ENCODE measurements around the gene C16orf96.

The C16orf96 gene

GRCh38 chr16:4523686-4524085 is 32.5 kb upstream of the C16orf96 start:
- in situ Hi-C loops (cut with HindIII; ENCODE audit: low sequenced_read_pairs), result loop anchor here (25.0 kb wide), 1 partner anchor 514 kb away; the partner anchor contains the start of gene NAGPA

GRCh38 chr16:4524571-4524970 is 31.6 kb upstream of the C16orf96 start:
- in situ Hi-C loops (cut with HindIII; ENCODE audit: low sequenced_read_pairs), result loop anchor here (25.0 kb wide), 1 partner anchor 513 kb away; the partner anchor contains the start of gene NAGPA

GRCh38 chr16:4525069-4525468 is 31.1 kb upstream of the C16orf96 start:
- in situ Hi-C loops (cut with HindIII; ENCODE audit: low sequenced_read_pairs), result no loop called here

DNA sequence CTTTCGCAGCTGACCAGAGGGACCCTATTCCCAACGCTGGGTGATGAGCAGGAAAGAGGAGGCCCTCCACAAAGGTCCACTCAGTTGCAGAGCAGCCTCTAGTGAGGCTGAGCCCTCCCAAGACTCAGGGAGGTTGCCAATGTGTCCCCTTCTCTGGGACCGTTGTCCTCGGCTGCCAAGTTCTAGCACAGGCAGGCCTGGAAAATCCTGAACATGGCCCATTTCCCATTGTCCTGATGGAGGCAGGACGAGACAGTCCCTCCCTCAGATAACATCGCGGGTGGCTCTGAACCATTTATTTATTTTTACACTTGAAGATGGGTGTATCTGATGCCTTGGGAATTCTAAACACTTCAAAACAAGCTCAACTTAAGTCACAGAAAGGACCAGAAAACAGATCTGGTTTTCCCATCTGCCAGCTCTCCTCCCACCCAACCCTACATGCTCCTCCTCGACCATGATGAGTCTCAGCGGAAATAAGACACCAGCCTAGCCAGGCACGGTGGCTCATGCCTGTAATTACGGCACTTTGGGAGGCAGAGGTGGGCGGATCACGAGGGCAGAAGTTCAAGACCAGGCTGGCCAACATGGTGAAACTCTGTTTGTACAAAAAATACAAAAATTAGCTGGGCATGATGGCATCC is 30.4 kb upstream of the C16orf96 start:
- in situ Hi-C loops (cut with HindIII; ENCODE audit: low sequenced_read_pairs), result no loop called here

DNA sequence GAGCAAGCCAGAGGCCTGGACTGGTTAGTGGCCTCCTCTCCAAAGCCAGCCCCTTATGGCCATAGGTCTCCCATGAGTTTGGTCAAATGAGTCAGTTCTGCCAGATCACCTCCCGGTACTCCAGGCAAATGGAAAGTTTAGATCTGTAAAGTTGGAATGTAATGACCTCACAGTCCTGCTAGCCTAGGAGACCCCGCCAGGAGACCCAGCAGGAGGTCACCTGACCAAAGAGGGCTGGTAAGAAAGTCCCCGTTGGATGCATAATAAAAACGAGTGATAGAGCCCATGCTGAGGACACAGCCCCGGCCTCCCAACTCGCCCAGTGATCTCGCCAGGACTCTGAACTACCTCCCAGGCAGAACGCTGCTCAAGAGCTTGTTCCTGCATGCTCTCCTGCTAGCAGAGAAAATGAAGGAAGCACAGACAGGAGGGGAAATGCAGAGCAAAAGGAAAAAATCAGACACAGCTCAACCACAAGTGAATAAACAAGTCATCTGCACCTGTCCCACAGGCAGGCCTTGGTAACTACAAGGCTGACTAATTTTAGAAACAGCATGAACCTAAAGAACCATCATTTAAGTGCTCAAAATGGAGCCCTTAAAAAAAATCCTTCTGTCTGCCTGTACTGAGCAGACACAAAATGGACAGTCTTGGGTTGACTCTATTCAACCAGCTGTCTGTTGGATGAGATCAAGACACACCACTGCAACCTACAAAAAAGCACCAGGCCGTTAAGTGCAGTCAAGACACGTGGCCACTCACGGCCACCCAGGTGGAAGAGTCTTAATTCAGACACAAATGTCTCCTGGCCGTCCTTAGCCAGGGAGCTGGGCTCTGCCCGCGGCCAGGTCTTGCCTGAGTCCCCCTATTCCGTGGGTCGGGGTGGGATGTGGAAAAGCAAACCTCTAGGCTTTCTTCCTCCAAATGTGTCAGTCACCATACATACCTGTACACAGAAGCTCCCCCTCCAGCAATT is 26.8 kb upstream of the C16orf96 start:
- in situ Hi-C loops (cut with HindIII; ENCODE audit: low sequenced_read_pairs), result no loop called here

DNA sequence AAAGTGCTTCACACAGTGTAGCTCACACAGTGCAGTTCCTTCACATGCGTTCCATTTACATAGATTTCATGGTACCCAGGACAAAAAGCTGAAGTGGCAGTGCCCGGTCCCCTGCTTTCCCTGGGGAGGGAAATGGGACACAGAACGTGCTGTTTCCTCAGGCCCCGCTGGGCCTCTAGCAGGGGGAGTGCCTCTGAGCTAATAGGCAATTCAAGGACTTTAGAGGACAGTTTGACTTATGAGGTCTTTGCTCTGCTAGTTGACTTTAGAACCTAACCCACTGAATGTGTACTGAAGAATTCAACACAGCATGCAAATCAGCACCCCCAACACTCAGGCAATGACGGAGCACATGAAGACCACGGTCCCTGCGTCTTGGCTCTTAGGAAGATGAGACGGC is 24.3 kb upstream of the C16orf96 start:
- in situ Hi-C loops (cut with HindIII; ENCODE audit: low sequenced_read_pairs), result no loop called here

- in situ Hi-C loops (cut with HindIII; ENCODE audit: low sequenced_read_pairs), result no loop called here
Observed at GRCh38 chr16:4532238-4532637, 23.9 kb upstream of the C16orf96 start.

GRCh38 chr16:4533490-4533889 is 22.6 kb upstream of the C16orf96 start:
- in situ Hi-C loops (cut with HindIII; ENCODE audit: low sequenced_read_pairs), result no loop called here

GRCh38 chr16:4534151-4534790 is 21.9 kb upstream of the C16orf96 start:
- in situ Hi-C loops (cut with HindIII; ENCODE audit: low sequenced_read_pairs), result no loop called here

DNA sequence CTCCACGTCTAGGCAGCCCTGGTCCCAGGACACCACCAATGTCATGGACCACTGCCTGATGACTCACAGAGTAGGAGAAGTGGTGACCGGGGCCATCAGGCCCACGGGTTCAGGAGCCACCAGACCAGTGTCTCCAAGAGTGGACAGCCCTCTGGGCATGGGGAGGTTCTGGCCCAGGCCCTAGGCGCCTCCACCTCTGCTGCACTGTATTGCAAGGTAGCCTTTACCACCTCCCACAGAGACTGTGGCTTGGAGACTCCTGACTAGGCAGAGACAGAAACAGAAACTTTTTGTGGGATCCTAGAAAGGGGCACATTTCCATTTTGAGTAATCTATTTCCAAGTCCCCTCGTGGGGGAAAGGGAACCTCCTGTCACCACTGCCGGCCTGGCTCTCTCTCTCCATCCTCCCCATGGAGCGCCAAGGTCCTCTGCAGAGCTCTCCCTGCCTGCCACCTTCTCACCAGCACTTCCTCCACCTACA is 20.5 kb upstream of the C16orf96 start:
- in situ Hi-C loops (cut with HindIII; ENCODE audit: low sequenced_read_pairs), result no loop called here

GRCh38 chr16:4536391-4537106 is 19.6 kb upstream of the C16orf96 start:
- in situ Hi-C loops (cut with HindIII; ENCODE audit: low sequenced_read_pairs), result no loop called here

DNA sequence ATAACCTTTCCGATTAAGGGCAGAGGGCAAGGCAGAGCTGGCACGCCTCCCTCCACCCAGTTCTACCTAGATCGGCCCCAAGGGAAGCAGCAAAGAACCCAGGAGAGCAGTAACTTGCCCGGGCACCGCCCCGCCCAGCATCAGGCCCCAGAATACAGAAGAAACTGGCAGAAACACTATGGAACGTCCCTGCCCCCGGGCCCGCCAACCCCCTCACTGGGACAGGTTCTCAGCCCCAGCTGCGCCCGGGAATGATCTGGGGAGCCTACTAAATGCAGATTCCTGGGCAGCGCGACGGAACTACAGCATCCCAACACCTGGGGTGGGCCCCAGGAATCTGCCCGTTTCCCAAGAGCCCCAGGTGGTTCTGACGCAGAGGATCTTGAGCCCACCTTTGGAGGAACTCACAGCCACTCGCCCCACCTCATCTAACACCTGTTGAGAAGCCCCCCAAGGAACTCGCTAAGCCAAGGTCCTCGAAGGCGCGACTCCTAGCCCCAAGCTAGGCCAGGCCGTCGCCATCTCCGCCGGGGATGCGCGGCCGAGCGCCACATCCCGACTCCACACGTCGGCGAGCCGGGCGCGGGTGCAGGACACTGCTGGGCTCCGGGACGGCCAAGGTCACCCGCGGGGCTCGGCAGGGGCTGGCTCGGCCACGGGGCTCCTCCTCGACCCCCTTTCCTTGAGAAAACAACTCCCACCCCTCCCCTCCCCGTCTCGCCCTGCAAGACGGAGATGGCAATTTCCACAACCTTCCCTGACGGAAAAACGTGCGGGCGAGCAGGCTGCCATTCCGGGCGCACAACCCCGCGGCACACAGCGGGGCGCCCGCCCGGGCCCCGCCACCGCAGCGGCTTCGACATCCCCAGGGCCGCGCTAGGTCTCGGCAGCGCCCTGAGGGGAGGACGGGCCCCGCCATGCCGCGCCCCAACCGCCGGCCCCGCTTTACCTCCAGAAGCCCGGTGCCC is 18.5 kb upstream of the C16orf96 start:
- in situ Hi-C loops (cut with HindIII; ENCODE audit: low sequenced_read_pairs), result no loop called here

DNA sequence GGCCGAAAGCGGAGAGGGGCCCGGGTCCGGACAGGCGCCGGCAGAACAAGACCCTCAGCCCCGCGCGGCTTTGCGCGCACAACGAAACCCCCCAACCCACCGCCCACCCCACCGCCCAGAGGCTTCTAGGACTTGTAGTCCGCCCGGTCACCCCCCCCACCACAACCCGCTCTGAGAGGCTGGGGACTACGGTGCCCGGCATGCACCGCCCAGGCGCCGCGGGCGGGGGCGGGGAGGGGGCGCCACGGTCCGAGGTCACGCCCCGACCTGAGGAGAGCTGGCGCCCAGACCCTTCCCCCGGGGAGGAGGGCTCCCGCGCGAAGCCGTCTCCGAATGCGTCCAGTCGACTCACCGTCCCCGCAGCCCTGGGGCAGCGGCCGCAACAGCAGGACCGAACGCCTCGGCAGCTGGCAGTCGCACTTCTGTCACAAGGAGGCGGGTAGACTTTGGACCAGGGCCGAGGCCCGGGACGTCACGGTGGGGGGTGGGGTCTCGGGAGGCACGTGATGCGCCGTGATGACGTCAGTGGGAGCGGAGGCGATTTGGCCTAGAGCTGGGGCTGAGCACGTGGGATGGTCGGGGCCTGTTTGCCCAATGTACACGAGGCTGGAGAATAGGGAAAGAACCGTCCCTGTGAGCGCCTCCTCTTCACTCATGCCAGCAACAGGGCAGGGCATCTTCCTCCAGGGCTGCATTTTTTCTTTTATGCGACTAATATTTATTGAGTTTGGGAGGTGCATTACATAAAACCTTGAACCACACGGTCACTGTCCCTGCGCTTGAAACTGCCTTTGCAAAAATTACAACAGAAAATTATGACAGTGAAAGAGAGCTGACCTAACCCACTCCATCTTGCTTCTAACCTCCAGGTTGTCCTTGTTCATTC is 17.5 kb upstream of the C16orf96 start, which contains the start of gene CDIP1:
Gene CDIP1, minus strand, starts transcription at position 424 of the 886 bp plus-strand sequence. CDS start 24,643 bp downstream, outside the sequence.
- in situ Hi-C loops (cut with HindIII; ENCODE audit: low sequenced_read_pairs), result no loop called here

DNA sequence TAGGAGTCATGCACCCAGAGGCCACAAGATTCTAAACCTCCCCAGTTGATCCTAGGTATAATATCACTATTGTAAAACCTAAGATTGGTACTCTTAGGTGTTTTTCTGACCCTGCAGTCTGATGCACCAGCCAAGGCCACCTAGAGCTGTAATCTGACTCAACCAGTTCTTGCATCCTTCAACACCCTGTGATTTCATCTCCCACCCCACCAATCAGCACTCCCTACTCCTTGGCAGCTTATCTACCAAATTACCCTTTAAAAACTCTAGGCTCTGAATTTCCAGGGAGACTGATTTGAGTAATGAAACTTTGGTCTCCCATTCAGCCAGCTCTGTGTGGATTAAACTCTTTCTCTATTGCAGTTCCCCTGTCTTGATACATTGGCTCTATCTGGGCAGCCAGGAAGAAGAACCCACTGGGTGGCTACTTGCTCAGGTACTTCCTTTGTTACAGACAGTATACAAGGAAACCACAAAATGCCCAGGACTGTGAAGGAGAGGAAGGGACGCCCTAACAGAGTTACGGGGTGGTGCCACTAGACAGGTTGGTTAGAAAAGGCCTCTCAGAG is 16.3 kb upstream of the C16orf96 start:
- in situ Hi-C loops (cut with HindIII; ENCODE audit: low sequenced_read_pairs), result no loop called here

DNA sequence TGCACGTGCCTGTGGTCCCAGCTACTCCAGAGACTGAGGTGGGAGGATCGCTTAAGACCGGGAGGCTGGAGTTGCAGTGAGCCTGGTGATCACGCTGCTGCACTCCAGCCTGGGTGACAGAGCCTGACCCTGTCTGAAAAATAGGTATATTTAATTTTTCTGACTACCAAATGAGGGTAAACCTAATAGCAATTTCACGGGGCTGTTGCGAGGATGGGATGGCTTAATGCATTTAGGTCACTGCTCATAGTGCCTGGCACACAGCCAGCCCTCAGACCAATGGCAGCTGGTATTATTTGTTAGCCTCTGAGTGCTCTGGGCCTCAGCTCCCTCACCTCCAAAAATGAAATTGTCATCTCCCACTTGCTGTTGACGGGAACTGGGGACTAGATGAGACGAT is 11.7 kb upstream of the C16orf96 start:
- in situ Hi-C loops (cut with HindIII; ENCODE audit: low sequenced_read_pairs), result no loop called here

DNA sequence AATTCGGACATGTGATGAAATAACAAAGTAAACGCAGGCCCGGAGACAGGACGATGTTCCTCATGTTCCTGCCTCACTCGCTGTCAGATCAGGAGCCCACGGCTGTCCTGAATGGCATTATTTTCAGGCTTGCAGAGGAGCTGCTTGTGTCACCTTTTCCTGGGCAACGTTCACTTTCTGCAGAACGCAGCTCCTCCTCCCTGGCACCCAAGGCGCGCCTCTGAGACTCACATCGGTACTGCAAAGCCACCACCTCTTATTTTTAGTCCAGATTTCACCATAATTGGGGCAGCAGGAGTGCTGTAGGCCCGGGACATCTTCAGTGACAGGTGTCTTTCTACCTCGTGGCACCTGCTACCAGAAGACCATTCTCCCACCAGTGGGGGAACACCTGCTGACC is 8.0 kb upstream of the C16orf96 start:
- in situ Hi-C loops (cut with HindIII; ENCODE audit: low sequenced_read_pairs), result no loop called here

GRCh38 chr16:4550591-4550990 is 5.5 kb upstream of the C16orf96 start:
- in situ Hi-C loops (cut with HindIII; ENCODE audit: low sequenced_read_pairs), result no loop called here

DNA sequence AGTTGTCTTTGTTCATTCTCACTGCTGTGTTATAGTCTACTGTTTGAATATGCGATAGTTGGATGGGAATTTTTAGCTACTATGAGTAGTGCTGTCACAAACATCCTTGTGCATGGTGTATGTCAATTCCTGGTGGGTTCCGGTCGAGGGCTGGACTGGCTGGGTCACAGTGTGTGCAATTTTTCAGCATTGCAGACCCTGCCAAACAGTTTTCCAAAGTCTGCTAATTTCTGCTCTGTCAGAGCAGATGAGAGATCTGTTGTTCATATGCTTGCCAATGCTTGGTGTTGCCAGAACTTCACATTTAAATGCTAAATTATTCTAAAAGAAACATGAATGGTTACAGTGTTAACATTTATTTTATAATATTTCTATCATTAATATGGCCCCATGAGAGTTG is 3.6 kb upstream of the C16orf96 start:
- in situ Hi-C loops (cut with HindIII; ENCODE audit: low sequenced_read_pairs), result no loop called here

All from DLD1 (cell line).